ENCODE results near the gene IRAK3. TPM values are rescaled to one million over a fixed set of nuclear protein-coding genes. Genes with fewer than 3 reads are reported as not detected.
"Not testable (repeated sequence)": the region's sequence is repeated elsewhere in the genome, so short reads cannot be mapped to it uniquely, and the experiment has no call there.

The IRAK3 gene
- total and polyA plus RNA-seq, 2 experiments from 2014 or later: 3.3 to 3.7 TPM

- Histone ChIP-seq H2AFZ (no peak overlapping the region), H3K79me2 (ENCODE audit: insufficient read depth) (no peaks in the 10 kb centered on the region), H3K9me3 (ENCODE audit: low read depth) (no peaks in the 10 kb centered on the region), H3K27ac (no peak overlapping the region), H4K20me1 (ENCODE audit: insufficient read depth) (no peaks in the 10 kb centered on the region), H3F3A (ENCODE audit: insufficient read depth) (no peaks in the 10 kb centered on the region), H3K9ac (no peak overlapping the region), H3K36me3 (ENCODE audit: low read depth) (no peaks in the 10 kb centered on the region), H3K4me3 (no peak overlapping the region), H3K4me2 (ENCODE audit: unreplicated experiment) (no peak overlapping the region), H3K27me3 (replicated peaks; ENCODE audit: insufficient read depth) (no peaks in the 10 kb centered on the region; the same call in 1 of the 2 replicates), H3K4me1 (ENCODE audit: insufficient read depth) (no peaks in the 10 kb centered on the region), H3K9me2 (ENCODE audit: insufficient read depth) (no peaks in the 10 kb centered on the region)
- 82 to 92% methylated on average over 1 of the region's 1 CpG for WGBS, 2 experiments (ENCODE audit: low coverage in 1 of 2, low lambda C conversion rate in 2 of 2, missing lambda C conversion rate in 2 of 2)
- TF ChIP-seq EZH2 (IDR thresholded peaks at IDR 0.05; ENCODE audit: insufficient read depth, poor library complexity, severe bottlenecking) (no peak), EZH2phosphoT487 (IDR thresholded peaks at IDR 0.05; ENCODE audit: insufficient read depth, low read depth) (no peak)
- in situ Hi-C loops (cut with MboI): no loop called here
- no peak for DNase-seq
Measured at GRCh38 chr12:66176105-66176900, 12.7 kb upstream of the IRAK3 start.

- Histone ChIP-seq H3K27ac (no peak overlapping the region), H3K36me3 (ENCODE audit: low read depth) (no peaks in the 10 kb centered on the region), H3K4me2 (ENCODE audit: unreplicated experiment) (no peak overlapping the region), H3F3A (ENCODE audit: insufficient read depth) (no peaks in the 10 kb centered on the region), H3K9me2 (ENCODE audit: insufficient read depth) (no peaks in the 10 kb centered on the region), H3K4me3 (no peak overlapping the region), H3K27me3 (replicated peaks; ENCODE audit: insufficient read depth) (no peaks in the 10 kb centered on the region), H3K9ac (no peak overlapping the region), H4K20me1 (ENCODE audit: insufficient read depth) (no peaks in the 10 kb centered on the region), H3K79me2 (ENCODE audit: insufficient read depth) (no peaks in the 10 kb centered on the region), H3K9me3 (ENCODE audit: low read depth) (no peaks in the 10 kb centered on the region), H2AFZ (no peak overlapping the region), H3K4me1 (ENCODE audit: insufficient read depth) (no peaks in the 10 kb centered on the region)
- DNase-seq: no peak
- 62 to 70% methylated on average over 3 of the region's 3 CpGs for WGBS, 2 experiments (ENCODE audit: low coverage in 1 of 2, low lambda C conversion rate in 2 of 2, missing lambda C conversion rate in 2 of 2)
- in situ Hi-C loops (cut with MboI): no loop called here
- TF ChIP-seq EZH2 (IDR thresholded peaks at IDR 0.05; ENCODE audit: insufficient read depth, poor library complexity, severe bottlenecking): no peak
- TF ChIP-seq EZH2phosphoT487 (IDR thresholded peaks at IDR 0.05; ENCODE audit: insufficient read depth, low read depth): no peak
Measured at GRCh38 chr12:66182956-66183355, 6.1 kb upstream of the IRAK3 start.

- not testable (repeated sequence) for H3K36me3 ChIP-seq (ENCODE audit: low read depth)
Measured at GRCh38 chr12:66184822-66185221, 4.2 kb upstream of the IRAK3 start.

GRCh38 chr12:66187036-66187435, 2.0 kb upstream of the IRAK3 start:
- no peak for DNase-seq
- H3K4me1 ChIP-seq (ENCODE audit: insufficient read depth): peaks cover 10% of the 10 kb centered on the region; the same call in 1 of the 2 replicates
- no peaks in the 10 kb centered on the region for H3K9me3 ChIP-seq (ENCODE audit: low read depth)
- H4K20me1 ChIP-seq (ENCODE audit: insufficient read depth): no peaks in the 10 kb centered on the region
- H3K4me2 ChIP-seq (ENCODE audit: unreplicated experiment): no peak overlapping the region
- peaks cover 12% of the 10 kb centered on the region; the same call in 1 of the 2 replicates for H3F3A ChIP-seq (ENCODE audit: insufficient read depth)
- H3K27ac ChIP-seq: no peak overlapping the region
- no peaks in the 10 kb centered on the region for H3K9me2 ChIP-seq (ENCODE audit: insufficient read depth)
- H3K36me3 ChIP-seq (ENCODE audit: low read depth): no peaks in the 10 kb centered on the region
- no peaks in the 10 kb centered on the region for H3K27me3 ChIP-seq (replicated peaks; ENCODE audit: insufficient read depth)
- H3K79me2 ChIP-seq (ENCODE audit: insufficient read depth): peaks cover 3% of the 10 kb centered on the region
- H3K4me3 ChIP-seq: no peak overlapping the region
- in situ Hi-C loops (cut with MboI): no loop called here
- H2AFZ ChIP-seq: no peak overlapping the region
- TF ChIP-seq EZH2 (IDR thresholded peaks at IDR 0.05; ENCODE audit: insufficient read depth, poor library complexity, severe bottlenecking) (no peak), EZH2phosphoT487 (IDR thresholded peaks at IDR 0.05; ENCODE audit: insufficient read depth, low read depth) (no peak)
- WGBS, 2 experiments (ENCODE audit: low coverage in 1 of 2, low lambda C conversion rate in 2 of 2, missing lambda C conversion rate in 2 of 2): 80 to 85% methylated on average over 2 of the region's 2 CpGs
- no peak overlapping the region for H3K9ac ChIP-seq

More at GRCh38 chr12:66184822-66185221, 4.2 kb upstream of the IRAK3 start:
- H3K27ac ChIP-seq; H3F3A ChIP-seq (ENCODE audit: insufficient read depth); H4K20me1 ChIP-seq (ENCODE audit: insufficient read depth); H3K4me2 ChIP-seq (ENCODE audit: unreplicated experiment); DNase-seq; in situ Hi-C loops (cut with MboI); H3K27me3 ChIP-seq (replicated peaks; ENCODE audit: insufficient read depth); H3K9ac ChIP-seq; H3K79me2 ChIP-seq (ENCODE audit: insufficient read depth); H2AFZ ChIP-seq; H3K4me1 ChIP-seq (ENCODE audit: insufficient read depth); H3K9me3 ChIP-seq (ENCODE audit: low read depth); H3K9me2 ChIP-seq (ENCODE audit: insufficient read depth); H3K4me3 ChIP-seq: not testable (repeated sequence)
- 77 to 79% methylated on average over 3 of the region's 3 CpGs for WGBS, 2 experiments (ENCODE audit: low coverage in 1 of 2, low lambda C conversion rate in 2 of 2, missing lambda C conversion rate in 2 of 2)

Data from GM23248 (cell line).